Ascending aorta (tissue), 2 donors: ENCODE results near the gene CSMD2. TPM values are rescaled to one million over a fixed set of nuclear protein-coding genes. Genes with fewer than 3 reads are reported as not detected.

Experiments
- DNase-seq, 2 donors: peaks; one replicate each; pipeline ENCODE4 v3.0.0-alpha.2; 2019; ENCODE audit warnings: low spot score in 2 of 2
- H3K27ac ChIP-seq, 2 donors: fragments of 200-600 bp; sonication (generic); one replicate each; pipeline ENCODE4 v1.5.1; 2016 to 2017; ENCODE audit warnings: mild to moderate bottlenecking in 1 of 2
- H3K27me3 ChIP-seq: fragments of 200-600 bp; sonication (generic); one replicate; pipeline ENCODE4 v1.5.1; 2017
- H3K36me3 ChIP-seq, 2 donors: fragments of 200-600 bp; sonication (generic); one replicate each; pipeline ENCODE4 v1.5.1; 2016
- H3K4me1 ChIP-seq, 2 donors: fragments of 200-600 bp; sonication (generic); one replicate each; pipeline ENCODE4 v1.5.1; 2016 to 2017; ENCODE audit warnings: mild to moderate bottlenecking in 1 of 2
- H3K4me3 ChIP-seq, 2 donors: fragments of 200-600 bp; sonication (generic); one replicate each; pipeline ENCODE4 v1.5.1; 2016 to 2017; ENCODE audit warnings: mild to moderate bottlenecking in 1 of 2
- H3K9me3 ChIP-seq, 2 donors: fragments of 200-600 bp; sonication (generic); one replicate each; pipeline ENCODE4 v1.5.1; 2016
- intact Hi-C: fragments of 100-400 bp; cut with DNase I; formaldehyde crosslinking; loops from one replicate; pipeline ENCODE4 v1.15.1; 2023
- total RNA-seq: library from RNA; depleted of rRNA; stranded (reverse); fragments of >200 nt; gene quantifications from one replicate; pipeline ENCODE4 v1.1.0, GENCODE V29; 2016
- TF ChIP-seq, protein P1 (sequence below), 3 experiments: fragments of 200-600 bp in 2 of 3; fragments of 450-650 bp in 1 of 3; sonication (generic) in 2 of 3; IDR thresholded peaks; one replicate each; pipeline ENCODE4 v1.5.1; 2016 to 2019; ENCODE audit warnings: antibody characterized with exemption in 3 of 3, mild to moderate bottlenecking in 1 of 3, moderate library complexity in 1 of 3

Gene CSMD2
- total RNA-seq, 1 donor from 2014 or later: 10.9 TPM

DNA sequence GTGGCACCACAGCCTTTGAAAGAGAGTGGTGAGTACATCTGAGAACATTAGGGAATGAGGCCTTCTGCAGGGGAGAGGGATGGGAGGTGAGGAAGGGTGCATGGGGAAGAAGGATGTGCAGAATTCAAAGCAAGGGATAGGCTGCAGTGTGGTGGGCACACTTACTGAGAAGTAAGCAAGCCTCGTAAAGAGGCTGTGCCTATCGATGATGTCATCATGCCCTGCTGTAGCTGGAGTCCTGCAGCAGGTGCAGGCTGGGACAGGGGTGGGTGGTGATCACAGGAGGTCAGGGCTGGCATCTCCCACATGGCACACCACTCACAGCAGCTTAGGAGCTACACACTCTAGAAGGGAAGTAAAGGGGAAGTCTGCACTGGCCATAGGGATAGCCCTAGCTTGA lies 676.4 kb downstream of the CSMD2 start:
- TF ChIP-seq, protein P1, sequence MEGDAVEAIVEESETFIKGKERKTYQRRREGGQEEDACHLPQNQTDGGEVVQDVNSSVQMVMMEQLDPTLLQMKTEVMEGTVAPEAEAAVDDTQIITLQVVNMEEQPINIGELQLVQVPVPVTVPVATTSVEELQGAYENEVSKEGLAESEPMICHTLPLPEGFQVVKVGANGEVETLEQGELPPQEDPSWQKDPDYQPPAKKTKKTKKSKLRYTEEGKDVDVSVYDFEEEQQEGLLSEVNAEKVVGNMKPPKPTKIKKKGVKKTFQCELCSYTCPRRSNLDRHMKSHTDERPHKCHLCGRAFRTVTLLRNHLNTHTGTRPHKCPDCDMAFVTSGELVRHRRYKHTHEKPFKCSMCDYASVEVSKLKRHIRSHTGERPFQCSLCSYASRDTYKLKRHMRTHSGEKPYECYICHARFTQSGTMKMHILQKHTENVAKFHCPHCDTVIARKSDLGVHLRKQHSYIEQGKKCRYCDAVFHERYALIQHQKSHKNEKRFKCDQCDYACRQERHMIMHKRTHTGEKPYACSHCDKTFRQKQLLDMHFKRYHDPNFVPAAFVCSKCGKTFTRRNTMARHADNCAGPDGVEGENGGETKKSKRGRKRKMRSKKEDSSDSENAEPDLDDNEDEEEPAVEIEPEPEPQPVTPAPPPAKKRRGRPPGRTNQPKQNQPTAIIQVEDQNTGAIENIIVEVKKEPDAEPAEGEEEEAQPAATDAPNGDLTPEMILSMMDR (IDR thresholded peaks at IDR 0.05): no peak

DNA sequence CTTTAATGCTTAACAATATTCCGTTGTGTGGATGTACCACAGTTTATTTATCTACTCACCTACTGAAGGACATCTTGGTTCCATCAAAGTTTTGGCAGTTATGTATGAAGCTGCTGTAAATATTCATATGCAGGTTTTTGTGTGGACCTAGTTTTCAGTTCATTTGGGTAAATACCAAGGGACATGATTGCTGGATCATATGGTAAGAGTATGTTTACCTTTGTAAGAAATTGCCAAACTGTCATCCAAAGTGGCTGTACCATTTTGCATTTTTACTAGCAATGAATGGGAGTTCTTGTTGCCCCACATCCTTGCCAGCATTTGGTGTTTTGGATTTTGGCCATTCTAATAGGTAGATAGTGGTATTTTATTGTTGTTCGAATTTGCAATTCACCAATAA lies 682.6 kb downstream of the CSMD2 start:
- H3K36me3 ChIP-seq: peaks cover 34 to 56% of the 10 kb centered on the region in 2 donors
- H3K27me3 ChIP-seq: no peaks in the 10 kb centered on the region
- no peak overlapping the region for H3K4me3 ChIP-seq
- H3K9me3 ChIP-seq: peaks cover 0 to 9% of the 10 kb centered on the region in 2 donors
- intact Hi-C loops: no loop called here
- no peaks in the 10 kb centered on the region for H3K4me1 ChIP-seq
- H3K27ac ChIP-seq: no peak overlapping the region
- DNase-seq: no peak
- TF ChIP-seq, protein P1 (IDR thresholded peaks at IDR 0.05): no peak

More for the DNA sequence above, 676.4 kb downstream of the CSMD2 start:
- Histone ChIP-seq H3K36me3 (peaks cover 73 to 82% of the 10 kb centered on the region in 2 donors), H3K27ac (no peak overlapping the region), H3K4me3 (no peak overlapping the region), H3K27me3 (no peaks in the 10 kb centered on the region), H3K4me1 (no peaks in the 10 kb centered on the region), H3K9me3 (peaks cover 7 to 18% of the 10 kb centered on the region in 2 donors)
- intact Hi-C loops: no loop called here
- DNase-seq: no peak

DNA sequence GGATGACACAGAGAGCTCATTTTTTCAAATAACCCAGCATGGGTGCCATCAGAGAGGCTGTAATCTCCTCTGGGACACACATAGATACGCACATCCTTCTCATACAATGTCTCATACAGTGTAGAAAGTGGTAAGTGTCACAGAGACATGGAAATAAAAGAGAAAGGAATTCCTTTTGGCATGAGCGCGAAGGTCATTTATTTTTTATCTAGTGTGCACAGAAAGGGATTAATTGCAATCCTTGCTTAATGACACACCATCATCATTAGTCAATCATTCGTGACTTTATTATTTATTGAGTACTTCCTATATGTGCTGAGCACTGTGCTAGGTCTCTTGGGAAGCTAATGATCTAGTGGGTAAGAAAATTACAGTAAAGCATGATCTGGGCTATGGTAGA lies 687.6 kb downstream of the CSMD2 start:
- Histone ChIP-seq H3K27ac (no peak overlapping the region), H3K4me3 (no peak overlapping the region), H3K27me3 (no peaks in the 10 kb centered on the region), H3K36me3 (peaks cover 16 to 23% of the 10 kb centered on the region in 2 donors), H3K9me3 (no peaks in the 10 kb centered on the region), H3K4me1 (peaks cover 3 to 17% of the 10 kb centered on the region in 2 donors)
- no peak for DNase-seq
- TF ChIP-seq, protein P1 (IDR thresholded peaks at IDR 0.05): no peak
- intact Hi-C loops: no loop called here

DNA sequence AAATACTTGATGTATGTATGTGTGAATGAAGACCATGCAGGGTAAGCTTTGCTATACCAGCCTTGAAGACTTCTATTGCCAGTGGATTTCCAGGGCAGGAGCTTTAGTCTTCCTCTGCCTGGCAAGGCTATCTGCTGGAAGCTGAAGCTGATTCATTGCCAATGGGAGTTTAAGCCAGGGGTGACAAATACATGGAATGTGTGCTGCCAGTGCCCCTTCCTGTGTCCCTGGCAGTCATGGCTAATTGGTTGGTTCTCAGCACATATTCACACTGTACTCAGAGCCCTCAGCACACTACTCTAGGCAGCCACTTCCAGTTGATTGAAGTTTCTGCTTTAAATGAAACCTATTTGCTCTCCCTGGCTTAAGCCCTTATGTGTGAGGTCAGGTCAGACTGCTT lies 691.1 kb downstream of the CSMD2 start:
- Histone ChIP-seq H3K4me1 (peaks cover 3 to 27% of the 10 kb centered on the region in 2 donors), H3K9me3 (no peaks in the 10 kb centered on the region), H3K27me3 (no peaks in the 10 kb centered on the region), H3K27ac (peak overlapping the region; percentile 35 to 62), H3K36me3 (peaks cover 0 to under 1% of the 10 kb centered on the region in 2 donors), H3K4me3 (peak overlapping the region in 1 of 2 donors; percentile 73)
- TF ChIP-seq, protein P1 (IDR thresholded peaks at IDR 0.05): no peak
- peak in 1 of 2 donors; percentile 81 for DNase-seq
- intact Hi-C loops: loop anchor here (2.0 to 5.0 kb wide), 5 partner anchors 107 to 1887 kb away; no protein-coding TSS in a partner anchor

DNA sequence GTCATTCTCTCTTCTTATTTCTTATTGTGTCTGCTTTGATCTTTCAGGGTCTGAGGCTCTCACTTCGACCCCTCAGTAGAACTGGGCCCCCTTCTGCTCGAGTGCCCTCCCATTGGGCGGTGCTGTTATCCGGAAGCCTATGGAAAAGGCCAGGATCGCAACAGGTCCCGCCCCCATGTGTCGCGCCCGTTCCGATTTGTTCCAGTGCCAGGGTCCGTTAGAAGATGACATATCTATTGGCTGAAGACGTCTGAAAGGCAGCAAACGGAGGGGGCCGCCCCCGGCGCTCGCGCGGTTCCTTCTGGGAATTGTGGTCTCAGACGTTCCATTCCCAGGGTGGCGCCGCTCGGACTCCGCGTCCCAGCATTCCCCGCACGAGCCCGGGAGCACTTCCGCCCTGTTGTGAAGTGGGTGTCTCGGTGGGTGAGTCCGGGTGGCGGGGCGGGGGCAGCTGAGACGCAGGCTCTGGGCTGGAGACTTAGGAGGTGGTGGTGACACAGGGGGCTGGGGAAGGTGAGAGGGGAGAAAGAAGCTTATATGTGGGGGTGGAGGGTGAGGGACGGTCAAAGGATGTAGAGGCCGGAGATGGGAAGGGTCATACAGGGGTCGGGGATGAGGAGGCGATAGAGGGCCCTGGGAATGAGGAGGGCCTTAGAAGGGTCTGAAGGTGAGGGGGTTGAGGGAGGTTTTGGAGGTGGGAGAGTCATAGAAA lies 692.6 kb downstream of the CSMD2 start, which contains the start of gene ZSCAN20:
Gene ZSCAN20, plus strand, starts transcription at position 377 of the 712 bp plus-strand sequence. CDS start 6,644 bp downstream, outside the sequence.
- no peaks in the 10 kb centered on the region for H3K36me3 ChIP-seq
- peak; percentile 94 to 99 for DNase-seq
- intact Hi-C loops: loop anchor here (1.0 to 5.0 kb wide), 7 partner anchors 42 to 1885 kb away; no protein-coding TSS in a partner anchor
- H3K9me3 ChIP-seq: no peaks in the 10 kb centered on the region
- TF ChIP-seq, protein P1 (IDR thresholded peaks at IDR 0.05): no peak
- H3K4me1 ChIP-seq: peaks cover 3 to 27% of the 10 kb centered on the region in 2 donors
- H3K4me3 ChIP-seq: peak within 1 kb of the TSS; percentile 68 to 73
- no peaks in the 10 kb centered on the region for H3K27me3 ChIP-seq
- H3K27ac ChIP-seq: peak within 1 kb of the TSS; percentile 89 to 90
